HG03521 (cell line): ENCODE results near the gene HIF1A.
"Not testable (repeated sequence)": the region's sequence is repeated elsewhere in the genome, so short reads cannot be mapped to it uniquely, and the experiment has no call there.

Experiments used
- ATAC-seq: cut with Tn5 transposase; IDR thresholded peaks from one replicate; pipeline ENCODE4 v1.9.1; 2021; ENCODE audit warnings: mild to moderate bottlenecking, moderate library complexity; ENCODE audit not compliant: unreplicated experiment

The HIF1A gene

GRCh38 chr14:61744238-61744637 lies 48.9 kb downstream of the HIF1A start:
- ATAC-seq, result no peak

GRCh38 chr14:61746346-61746745 lies 51.0 kb downstream of the HIF1A start:
- ATAC-seq, result not testable (repeated sequence)

GRCh38 chr14:61746881-61747280 lies 51.6 kb downstream of the HIF1A start:
- ATAC-seq, result no peak

- ATAC-seq, result no peak
These were observed 52.0 kb downstream of the HIF1A start for GRCh38 chr14:61747342-61747741.

- ATAC-seq, result no peak
These were observed 54.0 kb downstream of the HIF1A start for GRCh38 chr14:61749264-61749663.

GRCh38 chr14:61749867-61750266 lies 54.6 kb downstream of the HIF1A start:
- no peak for ATAC-seq

- ATAC-seq, result peak; percentile 85
These were observed 55.6 kb downstream of the HIF1A start for GRCh38 chr14:61750708-61751474.

- ATAC-seq, result no peak
These were observed 56.2 kb downstream of the HIF1A start for GRCh38 chr14:61751475-61751989.

GRCh38 chr14:61752626-61753025 lies 57.3 kb downstream of the HIF1A start:
- ATAC-seq, result peak; percentile 45

- no peak for ATAC-seq
These were observed 58.3 kb downstream of the HIF1A start for GRCh38 chr14:61753631-61754030.

GRCh38 chr14:61754627-61755381 lies 59.5 kb downstream of the HIF1A start:
- ATAC-seq, result no peak

GRCh38 chr14:61755382-61755742 lies 60.0 kb downstream of the HIF1A start:
- not testable (repeated sequence) for ATAC-seq

- ATAC-seq, result no peak
These were observed 60.8 kb downstream of the HIF1A start for GRCh38 chr14:61756135-61756534.

GRCh38 chr14:61759878-61760277 lies 64.6 kb downstream of the HIF1A start:
- no peak for ATAC-seq

- ATAC-seq, result peak; percentile 0
These were observed 66.2 kb downstream of the HIF1A start for GRCh38 chr14:61761557-61761956.

- peak; percentile 100 for ATAC-seq
These were observed 66.9 kb downstream of the HIF1A start, which contains the start of gene SNAPC1 for GRCh38 chr14:61761959-61762786. Gene SNAPC1, plus strand, starts transcription at chr14:61762420. Its CDS starts 41 bp downstream, at chr14:61762461.

GRCh38 chr14:61764342-61765122 lies 69.2 kb downstream of the HIF1A start:
- no peak for ATAC-seq

- ATAC-seq, result no peak
These were observed 70.1 kb downstream of the HIF1A start for GRCh38 chr14:61765225-61765943.

- ATAC-seq, result no peak
These were observed 70.8 kb downstream of the HIF1A start for GRCh38 chr14:61766151-61766550.

- no peak for ATAC-seq
These were observed 72.9 kb downstream of the HIF1A start for GRCh38 chr14:61768240-61768639.
